ENCODE measurements around the gene NBL1.

GRCh38 chr1:19621274-19621950, 22.7 kb upstream of the NBL1 start:
- TF ChIP-seq RAD21 (IDR thresholded peaks at IDR 0.05) (no peak), TAF1 (conservative IDR thresholded peaks at IDR 0.05) (no peak)
- TF ChIP-seq, protein P1, sequence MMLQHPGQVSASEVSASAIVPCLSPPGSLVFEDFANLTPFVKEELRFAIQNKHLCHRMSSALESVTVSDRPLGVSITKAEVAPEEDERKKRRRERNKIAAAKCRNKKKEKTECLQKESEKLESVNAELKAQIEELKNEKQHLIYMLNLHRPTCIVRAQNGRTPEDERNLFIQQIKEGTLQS (IDR thresholded peaks at IDR 0.05): no peak
